Activated gamma-delta T cell (primary cell): ENCODE data around the gene UTP18.
A peak's percentile ranks its signal among the peaks of the same experiment; 100 is the strongest.
"Not testable (repeated sequence)": the region's sequence is repeated elsewhere in the genome, so short reads cannot be mapped to it uniquely, and the experiment has no call there.

ENCODE experiments used
- DNase-seq: peaks from one replicate; lab custom pipeline; 2025; lab: John Stamatoyannopoulos, UW

The UTP18 gene

DNA sequence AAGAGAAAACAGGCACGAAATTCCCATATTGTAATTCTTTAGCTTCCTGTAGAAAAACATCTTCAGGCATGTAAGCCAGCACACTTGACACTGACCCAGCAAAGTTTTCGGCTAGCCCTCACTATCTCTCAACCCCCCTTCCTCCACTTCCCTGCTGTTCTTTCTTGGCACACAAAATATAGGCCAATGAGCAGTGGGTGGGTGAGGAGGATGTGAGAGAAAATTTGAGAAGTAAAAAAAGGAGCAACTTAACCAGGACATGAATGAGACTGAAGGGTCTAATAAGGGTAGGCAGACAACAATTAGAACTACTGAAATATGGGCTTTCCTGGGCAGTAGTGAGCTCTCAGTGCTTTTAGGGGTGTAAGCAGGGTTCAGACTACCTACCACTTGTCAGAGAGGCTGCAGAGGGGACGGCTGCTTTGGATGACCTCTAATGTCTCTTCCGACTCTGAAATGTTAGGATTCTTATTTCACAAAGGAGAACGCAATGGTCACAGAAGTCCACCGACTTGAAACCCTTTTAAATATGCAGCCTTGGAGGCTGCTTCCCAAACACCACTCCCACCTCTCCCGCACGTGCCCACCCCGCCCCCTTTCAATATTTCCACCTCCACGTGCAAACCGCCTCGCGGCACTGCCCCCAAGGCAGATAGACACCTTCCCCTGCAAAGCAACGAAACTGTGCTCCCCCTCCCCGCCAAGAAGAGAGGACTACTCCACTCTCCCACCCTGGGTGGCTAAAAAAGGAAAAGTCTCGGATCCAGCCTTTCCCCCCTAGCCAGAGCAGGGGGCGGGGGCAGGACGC lies 1.4 kb upstream of the UTP18 start:
- no peak for DNase-seq

DNA sequence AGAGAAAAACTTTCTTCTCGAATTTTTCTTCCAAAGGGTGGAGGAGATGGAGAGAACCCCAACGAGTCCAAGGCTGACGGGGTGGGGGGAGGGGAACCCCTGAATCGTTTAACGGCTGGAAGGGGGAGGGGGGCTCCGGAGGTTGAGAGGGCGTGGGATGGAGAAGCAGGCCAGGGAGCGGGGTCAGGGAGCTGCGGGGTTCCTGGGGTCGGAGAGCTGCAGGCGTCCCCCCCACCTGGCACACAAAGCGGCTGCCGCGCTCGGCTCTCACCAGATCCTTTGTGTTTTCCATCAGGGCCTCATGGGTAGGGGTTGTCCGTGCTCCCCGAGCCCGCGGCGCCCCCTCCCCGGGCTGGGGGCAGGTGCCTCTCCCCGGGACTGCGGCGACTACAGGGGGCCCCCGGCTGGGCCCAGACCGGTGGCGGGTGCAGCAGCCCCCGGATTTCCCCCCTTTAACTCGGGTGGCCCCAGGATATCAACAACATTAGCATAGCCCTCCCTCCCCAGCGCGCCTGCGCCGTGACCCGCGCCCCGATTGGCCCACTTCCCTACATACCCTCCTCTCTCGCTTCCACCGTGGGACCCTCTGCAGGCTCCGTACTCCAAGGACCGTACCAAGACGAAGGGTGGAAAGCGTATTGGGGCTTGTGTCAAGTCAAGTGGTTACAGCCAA lies 646 bp upstream of the UTP18 start, which contains the start of gene MBTD1:
Gene MBTD1, minus strand, starts transcription at position 486 of the 673 bp plus-strand sequence. CDS start 34,888 bp downstream, outside the sequence.
- peak; percentile 94 for DNase-seq

DNA sequence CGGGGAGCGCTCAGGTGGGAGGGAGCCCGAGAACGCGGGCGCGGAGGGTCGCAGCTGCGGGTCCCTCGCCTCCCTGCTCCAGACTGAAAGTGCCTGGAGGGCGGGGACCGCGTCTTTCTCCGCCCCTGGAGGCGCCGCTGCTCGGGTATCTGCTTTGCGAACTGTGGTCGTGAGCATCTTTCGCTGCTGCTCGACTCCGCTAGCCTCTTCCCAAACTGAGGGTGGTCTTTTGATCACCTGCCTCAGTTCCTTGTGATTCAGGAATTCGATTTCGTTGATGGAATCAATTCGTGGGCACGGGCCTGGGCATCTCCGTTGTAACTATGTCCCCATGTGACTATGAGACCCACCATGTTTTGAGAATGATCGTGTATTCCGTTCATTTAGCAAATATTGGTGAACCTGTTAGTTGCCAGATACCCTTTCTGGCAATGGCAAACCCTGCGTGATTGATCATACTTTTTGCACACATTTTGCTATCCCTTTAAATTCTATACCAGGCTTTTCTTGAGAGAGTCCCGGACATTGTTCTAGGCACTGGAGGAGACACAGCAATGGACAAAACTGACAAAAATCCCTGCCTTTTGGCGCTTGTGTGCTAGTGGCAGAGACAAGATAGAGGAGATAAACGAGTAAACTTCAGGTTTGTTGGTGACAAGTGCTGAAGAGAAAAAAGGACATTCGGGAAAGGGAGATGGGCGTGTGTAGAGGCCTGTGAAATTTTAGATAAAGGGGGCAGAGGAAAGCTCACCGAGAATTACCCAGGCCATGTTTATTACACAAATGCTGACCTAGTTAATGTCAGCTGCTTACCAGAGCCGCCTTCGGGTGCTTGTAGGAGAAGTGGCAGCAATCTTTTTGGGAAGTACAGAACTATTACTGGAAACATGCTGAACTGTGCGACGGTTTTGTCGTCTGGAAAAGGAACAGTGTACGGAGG lies 948 bp downstream of the UTP18 start:
- DNase-seq, result no peak

DNA sequence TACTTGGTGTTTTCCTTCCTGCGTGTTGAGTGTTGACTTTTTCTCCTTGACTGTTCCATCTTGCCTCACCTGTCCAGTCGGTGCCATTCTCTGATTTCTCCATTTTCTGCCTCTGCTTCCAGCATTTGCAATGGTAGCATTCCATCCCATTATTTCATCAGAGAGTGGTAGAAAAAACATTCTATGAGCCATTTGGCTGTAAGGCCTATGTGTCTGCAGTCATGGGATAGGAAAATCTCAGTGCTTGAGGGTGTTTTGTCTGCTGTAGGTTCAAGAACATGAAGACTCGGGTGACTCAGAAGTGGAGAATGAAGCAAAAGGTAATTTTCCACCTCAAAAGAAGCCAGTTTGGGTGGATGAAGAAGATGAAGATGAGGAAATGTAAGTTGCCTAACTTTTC lies 2.7 kb downstream of the UTP18 start:
- DNase-seq, result no peak

DNA sequence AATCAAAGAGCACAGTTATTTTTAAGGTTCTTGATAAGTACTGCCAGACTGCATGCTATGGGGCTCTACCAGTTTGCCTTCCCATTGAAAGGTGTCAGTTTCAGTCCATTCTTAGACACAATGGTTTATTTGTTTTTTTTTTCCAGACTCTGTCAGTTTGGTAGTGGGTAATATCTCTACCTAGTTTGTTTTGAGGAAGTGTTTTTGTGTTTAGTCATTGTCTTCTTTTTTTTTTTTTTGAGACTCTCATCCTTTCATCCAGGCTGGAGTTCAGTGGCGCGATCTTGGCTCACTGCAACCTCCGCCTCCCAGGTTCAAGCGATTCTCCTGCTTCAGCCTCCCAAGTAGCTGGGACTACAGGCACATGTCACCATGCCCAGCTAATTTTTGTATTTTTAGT lies 4.1 kb downstream of the UTP18 start:
- DNase-seq, result not testable (repeated sequence)

DNA sequence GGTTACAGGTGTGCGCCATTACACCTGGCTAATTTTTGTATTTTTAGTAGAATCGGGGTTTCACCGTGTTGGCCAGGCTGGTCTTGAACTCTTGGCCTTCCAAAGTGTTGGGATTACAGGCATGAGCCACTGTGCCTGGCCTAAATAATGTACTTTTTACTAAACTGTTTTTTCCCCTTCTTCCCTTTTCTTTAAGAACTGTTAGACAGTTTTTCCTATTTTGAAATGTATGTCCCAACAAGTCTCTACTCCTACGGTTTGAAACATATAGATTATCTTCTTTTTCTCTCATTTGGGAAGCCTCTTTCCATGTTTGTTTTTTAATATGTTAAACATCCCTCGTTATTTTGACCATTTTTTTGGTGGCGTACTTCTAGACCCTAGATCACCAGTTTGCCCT lies 9.6 kb downstream of the UTP18 start:
- no peak for DNase-seq

DNA sequence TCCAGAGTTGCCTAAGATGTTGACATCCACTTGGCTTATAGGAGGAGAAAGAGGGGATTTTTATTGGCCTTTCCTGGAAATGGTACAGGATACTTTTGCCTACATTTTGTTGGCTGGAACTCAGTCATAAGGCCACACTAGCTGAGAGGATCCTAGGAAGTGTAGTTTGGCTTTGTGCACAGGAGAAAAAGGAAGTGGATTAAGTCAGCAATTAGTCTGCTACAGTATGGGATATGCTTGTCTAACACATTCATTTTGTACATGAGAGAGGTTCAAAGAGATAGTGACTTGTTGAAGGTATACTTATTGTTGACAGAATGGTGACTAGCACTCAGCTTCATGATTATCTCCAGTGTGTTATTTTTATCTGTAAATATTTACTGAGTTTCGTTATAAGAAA lies 10.3 kb downstream of the UTP18 start:
- DNase-seq, result no peak

DNA sequence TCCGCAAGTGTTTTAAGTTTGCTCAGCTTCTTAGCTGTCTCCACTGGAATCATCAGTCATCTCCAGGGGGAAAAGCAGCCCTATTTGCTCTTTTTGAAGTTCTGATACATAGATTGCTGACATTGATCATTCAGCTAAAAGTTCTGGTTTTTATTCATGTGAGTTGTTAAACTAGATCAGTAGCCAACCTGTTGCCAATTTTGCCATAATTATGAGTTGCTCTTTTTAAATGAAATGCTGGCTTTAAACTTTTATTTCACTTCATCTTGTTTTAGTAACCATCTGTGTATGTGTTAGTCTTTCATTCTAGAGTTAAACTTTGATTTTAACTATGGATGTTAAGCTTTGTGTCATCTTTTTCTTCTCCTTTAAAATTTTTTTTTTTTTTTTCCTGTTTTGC lies 12.5 kb downstream of the UTP18 start:
- no peak for DNase-seq

DNA sequence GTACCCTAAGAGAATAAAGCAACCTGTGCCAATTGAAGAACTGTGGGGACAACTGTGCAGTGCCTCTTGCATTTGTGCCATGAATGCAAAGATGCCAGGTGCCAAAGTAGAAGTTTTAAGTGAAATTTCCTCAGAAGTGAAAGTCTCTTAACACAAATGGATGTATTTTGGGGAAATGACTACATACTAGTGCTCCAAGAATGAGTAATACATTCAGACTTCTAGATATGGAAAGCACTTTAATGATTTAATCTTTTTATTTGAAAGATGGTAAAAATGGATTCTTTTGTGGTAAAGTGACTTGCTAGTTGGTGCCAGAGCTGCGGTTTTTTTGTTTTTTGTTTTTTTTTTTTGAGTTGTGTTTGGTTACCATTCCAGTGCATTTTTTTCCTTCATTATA lies 15.0 kb downstream of the UTP18 start:
- DNase-seq, result no peak

DNA sequence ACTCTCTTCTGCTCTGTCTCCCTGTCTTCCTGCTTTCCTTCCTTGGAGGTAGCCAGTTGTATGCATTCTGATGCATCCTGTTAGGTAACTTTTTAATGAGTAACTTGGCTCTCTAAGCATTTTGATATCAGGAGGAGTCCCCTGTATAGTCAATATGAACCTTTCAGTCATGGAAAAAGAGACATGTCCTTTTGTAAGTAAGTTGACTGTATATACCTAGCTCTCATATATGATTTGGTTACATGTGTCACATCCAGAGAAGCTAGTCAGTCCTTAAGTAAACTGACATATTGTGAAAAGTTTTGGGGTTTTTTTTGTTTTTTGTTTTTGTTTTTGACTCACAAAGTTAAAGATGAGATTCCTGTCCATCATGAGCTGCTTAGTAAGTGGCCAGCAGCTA lies 18.8 kb downstream of the UTP18 start:
- DNase-seq, result no peak

DNA sequence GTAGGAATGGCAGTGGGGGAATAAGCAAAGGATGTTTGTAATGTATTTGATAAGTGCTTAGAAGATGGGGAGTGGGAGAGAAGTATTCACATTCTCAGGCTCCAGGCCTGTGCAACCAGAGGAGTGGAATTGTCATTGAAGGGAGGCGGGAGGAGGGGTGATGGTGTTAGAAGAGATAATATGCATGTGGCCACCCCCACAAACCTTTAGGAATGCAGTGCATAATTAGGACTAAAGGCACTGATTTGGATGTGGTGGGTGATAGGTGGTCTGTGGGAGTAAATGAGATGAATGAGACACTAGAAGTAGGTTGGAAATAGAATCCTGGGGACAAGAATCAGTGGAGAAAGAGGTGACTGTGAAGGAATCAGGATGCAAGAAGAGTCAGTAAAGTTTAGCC lies 27.1 kb downstream of the UTP18 start:
- DNase-seq, result no peak

DNA sequence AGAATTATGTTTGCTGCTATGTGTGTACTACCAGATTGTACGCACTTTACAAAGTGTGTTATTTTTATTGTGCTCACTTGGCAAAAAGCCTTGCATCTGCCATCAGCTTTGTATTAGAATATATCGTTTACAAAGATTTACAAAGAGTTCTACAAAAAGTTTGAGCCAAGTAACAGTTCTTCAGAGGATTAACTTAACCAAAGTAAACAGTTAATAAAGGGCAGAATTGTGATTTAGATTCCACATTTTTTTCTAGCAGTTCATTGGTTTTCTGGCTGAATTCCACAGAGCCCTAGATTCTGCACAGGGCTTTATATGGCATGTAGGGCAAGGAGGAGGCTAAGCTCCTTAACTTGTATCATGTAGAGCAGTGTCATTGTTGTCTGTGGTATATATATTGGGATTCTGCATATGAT lies 29.4 kb downstream of the UTP18 start:
- DNase-seq, result no peak

DNA sequence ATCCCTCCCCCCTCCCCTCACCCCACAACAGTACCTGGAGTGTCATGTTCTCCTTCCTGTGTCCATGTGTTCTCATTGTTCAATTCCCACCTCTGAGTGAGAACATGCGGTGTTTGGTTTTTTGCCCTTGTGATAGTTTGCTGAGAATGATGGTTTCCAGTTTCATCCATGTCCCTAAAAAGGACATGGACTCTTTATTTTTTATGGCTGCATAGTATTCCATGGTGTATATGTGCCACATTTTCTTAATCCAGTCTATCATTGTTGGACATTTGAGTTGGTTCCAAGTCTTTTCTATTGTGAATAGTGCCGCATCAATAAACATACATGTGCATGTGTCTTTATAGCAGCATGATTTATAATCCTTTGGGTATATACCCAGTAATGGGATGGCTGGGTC lies 34.0 kb downstream of the UTP18 start:
- not testable (repeated sequence) for DNase-seq

DNA sequence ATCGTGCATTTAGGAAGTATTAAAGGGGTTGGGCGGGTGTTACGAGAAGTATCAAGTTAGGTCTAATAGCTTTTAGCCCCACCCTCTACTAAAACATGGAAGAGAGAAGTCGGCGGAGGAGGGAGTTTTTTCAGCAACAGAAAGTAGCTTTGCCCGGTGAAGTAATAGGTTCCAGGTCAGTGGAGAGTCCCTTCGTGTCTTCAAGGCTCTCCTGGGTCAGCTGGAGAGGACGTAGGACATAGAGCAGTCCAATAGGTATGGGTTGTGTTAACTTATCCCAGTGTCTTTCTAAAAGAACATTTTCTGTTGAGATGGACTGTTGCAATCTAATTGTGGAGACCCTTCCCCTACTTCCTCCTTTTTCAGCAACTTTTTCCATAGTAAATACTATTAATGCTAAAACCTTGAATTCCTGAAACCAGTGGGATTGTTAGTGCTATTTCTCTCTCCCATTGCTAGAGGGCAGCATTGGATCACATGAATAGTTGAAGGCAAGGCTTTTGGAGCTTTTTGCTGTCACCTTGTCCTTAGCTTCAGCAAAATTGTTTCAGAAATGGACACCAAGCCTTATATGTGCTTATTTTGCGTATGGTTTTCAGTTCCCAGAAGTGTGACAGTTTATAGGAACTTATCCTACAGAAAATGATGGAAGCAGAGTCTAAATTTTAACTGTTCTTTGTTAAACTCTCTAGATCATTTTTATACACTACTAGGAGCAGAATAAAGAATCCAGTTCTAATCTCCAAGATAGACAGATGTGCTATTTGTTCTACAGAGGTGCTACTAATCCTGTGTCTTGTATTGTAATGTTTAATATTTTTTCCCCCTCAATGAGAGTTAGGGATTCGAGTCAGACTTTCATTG lies 38.4 kb downstream of the UTP18 start:
- DNase-seq, result no peak

DNA sequence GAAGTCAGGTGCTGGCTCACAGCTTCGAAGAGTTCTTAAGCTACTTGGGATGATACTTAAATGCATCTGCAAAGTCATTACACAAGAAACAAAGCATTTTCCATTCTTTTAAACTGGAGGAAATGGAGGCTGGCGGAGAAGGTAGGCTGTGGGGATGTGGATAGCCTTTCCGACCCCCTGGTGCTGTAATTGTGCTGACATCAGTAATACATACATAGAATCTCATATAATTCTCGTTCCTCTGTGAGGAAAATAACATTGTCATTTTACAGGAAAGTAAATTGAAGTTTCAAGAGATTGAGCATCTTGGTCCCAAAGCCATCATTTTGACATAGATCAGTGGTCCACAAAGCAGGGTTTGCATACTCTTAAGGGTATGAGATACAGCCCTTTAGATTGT lies 39.5 kb downstream of the UTP18 start:
- DNase-seq, result no peak

DNA sequence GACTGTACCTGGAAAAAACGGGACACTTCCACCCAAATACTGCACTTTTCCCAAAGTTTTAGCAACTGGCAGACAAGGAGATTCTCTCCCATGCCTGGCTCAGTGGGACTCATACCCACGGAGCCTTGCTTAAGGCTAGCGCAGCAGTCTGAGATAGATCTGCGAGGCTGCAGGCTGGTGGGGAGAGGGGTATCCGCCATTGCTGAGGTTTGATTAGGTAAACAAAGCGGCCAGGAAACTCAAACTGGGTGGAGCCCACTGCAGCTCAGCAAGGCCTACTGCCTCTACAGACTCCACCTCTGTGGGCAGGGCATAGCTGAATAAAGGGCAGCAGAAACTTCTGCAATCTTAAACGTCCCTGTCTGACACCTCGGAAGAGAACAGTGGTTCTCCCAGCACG lies 44.8 kb downstream of the UTP18 start:
- DNase-seq, result no peak

DNA sequence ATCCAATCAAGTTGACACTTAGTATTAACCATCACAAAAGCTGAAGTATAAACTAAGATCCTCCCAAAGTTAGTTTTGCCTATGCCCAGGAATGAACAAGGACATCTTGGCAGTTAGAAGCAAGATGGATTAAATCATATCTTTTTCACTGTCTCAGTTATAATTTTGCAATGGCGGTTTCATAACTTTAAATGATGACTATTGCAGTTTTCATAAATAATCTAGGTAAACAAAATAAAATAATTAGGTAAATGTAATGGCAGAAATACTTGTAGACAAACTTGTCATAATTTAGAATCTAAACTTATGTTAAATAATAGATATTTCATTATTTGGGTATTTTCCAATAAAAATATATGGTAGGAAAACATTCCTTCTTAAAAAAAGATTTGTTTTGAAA lies 51.7 kb downstream of the UTP18 start:
- DNase-seq, result not testable (repeated sequence)

DNA sequence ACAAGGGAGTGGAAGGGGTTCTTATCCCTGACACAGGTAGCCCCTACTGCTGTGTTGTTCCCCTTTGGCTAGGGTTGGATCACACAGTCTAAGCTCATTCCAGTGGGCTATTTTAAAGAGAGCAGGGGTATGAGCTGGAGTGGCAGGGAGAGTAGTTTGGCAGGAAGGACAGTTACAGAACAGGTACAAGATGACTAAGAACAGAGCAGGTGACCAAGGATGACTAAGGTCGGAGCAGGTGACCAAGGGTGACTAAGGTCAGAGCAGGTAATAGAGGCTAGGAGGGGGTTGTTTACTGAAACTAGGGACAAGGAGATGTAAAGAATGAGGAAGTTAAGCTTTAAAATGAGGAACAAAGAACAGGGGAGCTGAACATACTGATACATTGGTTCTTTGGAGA lies 58.8 kb downstream of the UTP18 start:
- no peak for DNase-seq

DNA sequence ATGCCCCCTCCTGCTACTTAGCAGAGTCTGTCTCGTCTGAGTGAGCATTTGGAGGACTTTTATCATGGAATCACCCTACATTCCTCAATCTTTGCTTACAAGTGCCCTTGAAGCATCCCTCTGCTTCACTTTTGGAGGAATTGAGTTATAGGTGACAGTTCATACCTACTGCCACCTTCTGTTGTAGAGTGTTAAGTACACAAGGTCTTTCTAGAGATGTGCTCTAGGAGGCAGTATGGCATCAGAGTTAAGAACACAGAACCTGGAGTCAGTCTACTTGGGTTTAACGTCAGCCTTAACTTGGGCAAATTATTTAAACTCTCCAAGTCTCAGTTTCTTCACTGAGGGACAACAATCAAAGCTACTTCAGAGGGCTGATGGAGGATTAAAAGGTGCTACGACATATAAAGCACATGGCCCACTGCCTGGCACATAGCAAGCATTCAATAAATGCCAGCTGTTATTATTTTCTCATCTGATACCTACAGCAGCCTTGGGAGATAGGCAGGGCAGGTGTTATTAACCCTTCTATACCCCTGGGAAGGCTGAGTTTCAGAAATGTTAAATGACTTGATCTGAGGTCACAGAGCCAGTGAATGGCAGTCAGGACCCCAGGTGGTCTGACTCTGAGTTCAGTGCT lies 62.2 kb downstream of the UTP18 start:
- no peak for DNase-seq

DNA sequence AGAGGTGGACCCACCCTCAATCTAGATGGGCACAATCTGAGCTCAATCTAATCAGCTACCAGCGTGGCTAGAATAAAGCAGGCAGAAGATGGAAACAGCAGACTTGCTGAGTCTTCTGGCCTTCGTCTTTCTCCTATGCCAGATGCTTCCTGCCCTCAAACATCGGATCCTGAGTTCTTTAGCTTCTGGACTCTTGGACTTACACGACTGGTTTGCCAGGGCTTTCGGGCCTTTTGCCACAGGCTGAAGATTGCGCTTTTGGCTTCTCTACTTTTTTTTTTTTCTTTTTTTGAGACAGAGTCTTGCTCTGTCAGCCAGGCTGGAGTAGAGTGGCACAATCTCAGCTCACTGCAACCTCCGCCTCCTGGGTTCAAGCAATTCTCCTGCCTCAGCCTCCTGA lies 65.1 kb downstream of the UTP18 start:
- no peak for DNase-seq
